HG03442 (cell line): Measurements from ENCODE around the gene CCDC141.
A peak's percentile ranks its signal among the peaks of the same experiment; 100 is the strongest.

Source experiments
- ATAC-seq: cut with Tn5 transposase; IDR thresholded peaks from one replicate; pipeline ENCODE4 v1.9.1; 2021; ENCODE audit warnings: mild to moderate bottlenecking, moderate library complexity; ENCODE audit not compliant: unreplicated experiment

The CCDC141 gene

DNA sequence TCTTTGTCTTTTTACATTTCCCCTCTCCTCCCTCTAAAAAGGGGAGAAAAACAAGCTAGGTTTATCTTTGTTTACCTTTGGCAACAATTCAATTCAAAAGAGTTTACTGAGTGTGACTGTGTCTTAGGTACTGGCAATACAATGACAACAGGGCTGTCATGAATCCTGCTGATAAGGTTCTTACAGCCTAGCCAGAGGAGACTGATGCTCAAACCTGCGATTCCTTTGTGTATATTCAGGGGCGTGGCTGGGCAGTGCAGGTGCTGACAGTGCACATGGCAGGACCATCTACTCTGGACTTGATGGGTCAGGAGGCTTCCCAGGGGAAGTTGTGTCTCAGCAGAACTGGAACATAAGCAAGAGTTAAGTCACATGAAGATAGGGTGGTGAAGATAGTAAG is 219.5 kb downstream of the CCDC141 start:
- ATAC-seq: no peak

DNA sequence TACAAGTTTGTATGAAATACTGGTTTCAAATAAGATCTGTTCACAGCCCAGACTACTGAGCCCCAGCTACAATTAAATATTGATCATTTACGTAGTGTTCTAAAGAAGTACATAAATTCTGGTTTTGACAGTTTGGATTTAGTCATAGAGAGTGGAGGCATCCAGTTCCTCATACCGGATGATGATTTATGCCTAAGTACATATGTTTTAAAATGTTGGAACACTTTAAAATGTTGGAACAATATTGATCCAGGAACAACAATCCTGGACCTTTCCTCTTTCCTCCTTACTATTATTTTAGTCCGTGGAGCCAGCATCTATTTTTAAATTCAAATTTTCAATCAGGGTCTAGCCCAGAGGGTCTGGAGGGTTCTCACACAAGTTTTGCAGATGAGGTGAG is 220.0 kb downstream of the CCDC141 start:
- ATAC-seq: no peak

DNA sequence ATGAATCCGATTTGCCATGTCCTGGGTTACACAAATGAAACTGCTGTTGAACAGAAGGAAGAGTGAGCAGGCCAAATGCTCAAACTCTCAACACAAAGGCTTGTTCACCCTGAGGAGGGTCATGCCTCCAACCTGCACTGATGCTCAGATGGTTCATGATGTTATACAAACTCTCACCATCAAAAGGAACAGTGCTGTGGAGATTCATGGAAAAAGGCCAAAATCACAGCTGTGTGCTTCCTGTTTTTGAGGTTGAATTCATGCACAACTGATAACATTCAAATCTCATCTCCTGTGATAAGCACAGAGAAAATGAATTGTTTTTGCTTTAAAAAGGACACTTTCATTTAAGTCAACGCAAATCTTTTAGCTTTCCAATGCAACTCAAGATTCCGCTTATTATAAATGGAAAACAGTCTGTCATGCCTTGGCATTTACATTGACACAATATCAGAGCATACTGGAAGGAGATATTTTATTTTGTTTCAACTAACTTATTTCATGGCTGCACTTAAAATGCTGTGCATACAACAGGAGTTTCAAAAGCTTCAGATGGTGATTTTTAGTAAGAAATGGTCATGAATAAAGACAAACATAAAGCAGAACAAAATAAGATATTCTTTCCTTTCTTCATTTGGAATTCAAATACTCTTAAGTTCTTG is 220.5 kb downstream of the CCDC141 start:
- no peak for ATAC-seq

DNA sequence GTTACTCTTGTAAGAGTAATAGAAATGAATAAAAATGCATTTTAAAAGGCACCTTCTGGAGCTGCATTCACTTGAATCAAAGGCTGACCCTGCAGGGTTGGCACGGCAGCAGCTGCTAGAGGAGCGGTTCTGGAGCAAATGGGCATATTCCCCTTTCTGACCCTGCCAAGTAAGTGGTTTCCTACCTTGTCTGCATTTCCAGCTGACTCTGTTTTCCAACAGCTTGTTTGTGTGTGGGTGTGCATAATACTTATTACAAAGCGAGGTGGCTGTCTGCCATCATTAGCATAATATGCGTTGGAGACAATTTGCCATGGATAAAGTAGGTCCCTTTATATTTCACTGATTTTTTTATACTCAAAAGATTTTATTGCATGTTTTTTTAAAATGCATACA is 221.5 kb downstream of the CCDC141 start:
- no peak for ATAC-seq

DNA sequence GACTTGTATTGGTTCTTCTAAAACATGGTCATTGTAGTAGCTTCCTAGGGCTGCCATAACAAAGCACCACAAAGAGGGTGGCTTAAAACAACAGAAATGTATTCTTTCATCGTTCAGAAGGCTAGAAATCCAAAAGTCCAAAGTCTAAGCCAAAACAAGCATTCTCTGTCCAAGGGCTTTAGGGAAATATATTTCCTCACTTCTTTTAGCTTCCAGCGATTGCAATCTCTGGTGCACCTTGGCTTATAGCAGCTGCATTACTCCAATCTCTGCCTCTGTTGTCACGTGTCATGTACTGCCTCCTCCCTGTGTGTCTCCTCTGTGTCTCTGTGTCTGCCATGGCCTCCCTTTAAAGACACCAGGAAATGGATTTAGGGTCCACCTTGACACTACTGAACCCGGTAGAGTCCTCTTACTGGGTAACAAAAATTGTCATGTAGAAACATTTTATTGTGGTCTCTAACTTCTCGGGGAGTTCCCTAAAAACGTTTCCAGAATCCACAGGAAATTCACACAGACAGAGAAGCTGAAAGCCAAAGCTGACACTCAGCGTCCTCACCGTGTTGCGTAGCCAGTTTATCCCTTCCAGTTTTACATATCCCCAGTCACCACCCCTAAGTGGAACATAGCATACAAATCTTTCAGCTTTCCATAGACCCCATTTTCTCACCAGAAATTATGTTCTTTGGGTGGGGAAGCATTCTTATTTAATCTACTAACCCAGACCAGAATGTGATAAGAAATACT is 222.0 kb downstream of the CCDC141 start:
- no peak for ATAC-seq

DNA sequence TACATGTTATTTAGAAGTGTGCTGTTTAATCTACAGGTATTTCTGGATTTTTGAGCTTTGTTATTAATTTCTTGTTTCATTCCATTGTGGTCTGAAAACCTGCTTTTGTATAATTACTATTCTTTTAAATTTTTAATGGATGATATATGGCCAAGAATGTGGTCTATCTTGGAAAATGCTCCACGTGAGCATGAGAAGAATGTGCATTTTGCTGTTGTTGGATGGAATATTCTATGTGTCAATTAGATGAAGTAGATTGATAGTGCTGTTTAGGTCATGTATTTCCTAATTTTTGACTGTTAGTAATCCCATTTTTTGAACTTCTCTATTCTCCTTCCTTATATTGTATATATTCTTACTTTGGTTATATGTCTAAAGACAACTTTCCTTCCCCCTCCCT is 222.8 kb downstream of the CCDC141 start:
- no peak for ATAC-seq

DNA sequence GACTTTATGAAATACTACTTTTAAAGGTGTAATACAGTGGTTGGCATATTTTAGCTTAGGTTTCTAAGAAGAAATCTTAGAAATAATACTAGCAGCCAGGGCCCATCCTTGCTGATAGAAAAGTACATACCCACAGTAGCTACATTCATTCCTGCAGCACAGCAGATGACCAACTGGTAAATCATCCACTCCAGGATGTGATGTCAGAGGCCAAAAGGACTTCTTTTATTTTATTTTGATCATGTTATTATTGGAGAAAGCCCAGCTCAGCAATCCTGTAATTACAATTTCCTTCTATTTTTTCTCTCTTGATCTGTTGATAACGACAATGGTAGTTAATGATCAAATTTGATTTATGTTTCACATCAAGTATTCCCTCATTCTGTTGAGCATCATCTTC is 224.8 kb downstream of the CCDC141 start:
- no peak for ATAC-seq

DNA sequence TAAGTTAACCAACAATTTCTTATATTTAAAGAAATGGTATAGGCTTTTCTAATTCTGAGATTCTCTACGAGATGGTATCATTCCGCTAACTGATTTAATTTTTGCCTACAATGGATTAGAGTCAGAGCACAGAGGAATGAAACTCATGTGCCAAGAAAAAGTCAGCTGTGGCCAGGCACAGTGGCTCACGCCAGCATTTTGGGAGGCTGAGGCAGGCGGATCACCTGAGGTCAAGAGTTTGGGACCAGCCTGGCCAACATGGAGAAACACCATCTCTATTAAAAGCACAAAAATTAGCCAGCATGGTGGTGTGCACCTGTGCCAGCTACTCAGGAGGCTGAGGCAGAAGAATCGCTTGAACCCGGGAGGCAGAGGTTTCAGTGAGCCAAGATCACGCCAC is 225.8 kb downstream of the CCDC141 start:
- no peak for ATAC-seq

DNA sequence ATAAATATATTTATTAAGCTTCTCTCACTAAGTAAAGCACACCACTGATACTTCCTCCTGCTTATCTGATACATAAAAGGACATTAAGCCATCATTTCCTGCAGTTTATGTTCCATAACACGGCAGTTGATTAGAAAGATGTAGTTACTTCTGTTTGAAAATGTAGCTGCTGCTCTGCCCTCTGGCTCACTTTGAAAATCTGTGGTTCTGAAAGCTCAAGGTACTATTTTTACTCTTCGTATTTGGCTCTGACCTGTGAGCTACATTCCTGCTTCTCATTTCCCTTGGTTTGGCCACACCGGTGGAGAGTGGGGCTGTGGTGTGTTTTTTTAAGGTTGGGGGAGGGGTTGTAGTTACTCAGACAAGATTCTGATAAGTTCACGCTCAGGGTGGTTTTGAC is 229.9 kb downstream of the CCDC141 start:
- ATAC-seq: peak; percentile 93

DNA sequence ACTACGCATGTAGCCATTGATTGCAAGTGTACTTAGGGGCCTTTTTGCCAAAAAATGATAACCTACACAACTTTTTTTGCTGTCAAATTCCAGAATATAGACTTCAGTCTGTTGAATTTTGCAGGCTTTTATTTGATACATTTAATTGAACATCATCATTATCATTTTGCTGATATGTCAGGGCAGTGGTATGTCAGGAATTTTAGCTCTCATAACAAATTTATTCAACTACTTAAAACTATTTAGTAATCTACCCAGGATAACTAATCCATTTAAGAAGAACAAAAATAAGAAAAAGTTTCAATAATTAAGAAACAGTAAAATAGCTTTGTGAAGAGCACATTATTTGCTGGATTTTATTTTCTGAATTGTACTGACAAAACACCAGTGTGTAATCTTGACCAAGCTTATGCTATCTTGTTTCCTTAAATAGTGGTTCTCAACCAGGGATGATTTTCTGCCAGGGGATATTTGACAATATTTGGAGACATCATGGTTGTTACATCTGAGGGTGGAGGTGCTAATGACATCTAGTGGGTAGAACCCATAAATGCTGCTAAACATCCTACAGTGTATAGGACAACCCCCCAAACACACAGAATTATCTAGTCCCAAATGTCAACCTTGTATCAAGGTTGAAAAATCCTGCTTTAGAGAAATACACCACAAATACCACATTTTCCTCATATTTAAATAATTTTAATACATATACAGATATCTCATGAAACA is 230.6 kb downstream of the CCDC141 start:
- peak; percentile 29 for ATAC-seq

DNA sequence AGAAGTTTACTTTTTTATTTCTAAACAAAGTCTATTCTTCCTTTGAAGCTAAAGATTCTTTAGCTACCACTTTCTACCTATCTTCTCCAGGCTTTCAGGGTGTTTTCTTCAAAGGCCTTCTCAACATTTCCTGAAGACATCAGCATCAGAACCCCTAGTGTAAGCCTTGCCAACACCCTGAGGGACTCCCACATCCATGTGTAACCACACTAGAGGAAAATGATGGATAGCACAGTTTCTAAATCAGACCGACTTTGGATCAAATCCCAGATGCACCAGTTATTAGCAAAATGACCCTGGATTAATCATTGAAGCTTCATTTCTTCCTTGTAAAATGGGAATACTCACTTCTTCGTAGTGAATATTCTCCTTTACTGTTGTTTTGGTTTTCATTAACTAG is 238.0 kb downstream of the CCDC141 start:
- no peak for ATAC-seq

DNA sequence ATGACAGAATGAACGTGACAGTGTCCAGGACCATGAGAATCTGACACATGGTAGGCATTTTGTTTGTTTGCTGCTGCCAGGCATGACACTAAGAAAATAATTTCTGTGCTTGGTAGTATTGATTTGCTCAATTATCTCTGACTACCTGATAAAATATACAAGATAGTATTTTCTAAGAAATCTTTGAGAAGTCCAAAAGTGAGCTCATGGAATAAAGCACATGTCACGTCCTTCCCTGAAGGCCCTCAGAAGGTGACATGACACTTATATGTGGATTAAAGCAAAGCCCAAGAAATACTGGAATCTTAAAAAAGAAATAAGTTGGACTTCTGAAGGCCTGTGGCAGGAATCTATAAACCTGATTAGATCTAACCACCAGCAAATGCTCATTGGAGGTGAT is 238.9 kb downstream of the CCDC141 start:
- ATAC-seq: no peak

DNA sequence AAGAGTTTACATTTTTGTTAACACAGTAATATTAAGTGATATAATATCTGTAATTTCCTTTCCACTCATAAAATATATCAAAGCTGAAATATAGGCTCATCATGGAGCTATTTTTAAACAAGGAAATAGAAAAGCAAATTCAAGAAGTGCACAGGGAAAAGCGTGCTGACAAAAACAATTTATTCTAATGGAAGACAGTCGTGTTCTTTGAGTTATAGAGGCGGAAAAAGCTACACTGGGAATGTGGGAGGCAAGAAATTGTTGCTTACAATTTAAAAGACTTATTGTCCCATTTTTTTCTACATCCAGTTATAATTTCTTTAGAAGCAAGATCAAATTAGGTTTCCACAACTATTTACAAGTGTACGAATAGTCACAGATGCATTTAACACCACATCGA is 239.5 kb downstream of the CCDC141 start:
- no peak for ATAC-seq

DNA sequence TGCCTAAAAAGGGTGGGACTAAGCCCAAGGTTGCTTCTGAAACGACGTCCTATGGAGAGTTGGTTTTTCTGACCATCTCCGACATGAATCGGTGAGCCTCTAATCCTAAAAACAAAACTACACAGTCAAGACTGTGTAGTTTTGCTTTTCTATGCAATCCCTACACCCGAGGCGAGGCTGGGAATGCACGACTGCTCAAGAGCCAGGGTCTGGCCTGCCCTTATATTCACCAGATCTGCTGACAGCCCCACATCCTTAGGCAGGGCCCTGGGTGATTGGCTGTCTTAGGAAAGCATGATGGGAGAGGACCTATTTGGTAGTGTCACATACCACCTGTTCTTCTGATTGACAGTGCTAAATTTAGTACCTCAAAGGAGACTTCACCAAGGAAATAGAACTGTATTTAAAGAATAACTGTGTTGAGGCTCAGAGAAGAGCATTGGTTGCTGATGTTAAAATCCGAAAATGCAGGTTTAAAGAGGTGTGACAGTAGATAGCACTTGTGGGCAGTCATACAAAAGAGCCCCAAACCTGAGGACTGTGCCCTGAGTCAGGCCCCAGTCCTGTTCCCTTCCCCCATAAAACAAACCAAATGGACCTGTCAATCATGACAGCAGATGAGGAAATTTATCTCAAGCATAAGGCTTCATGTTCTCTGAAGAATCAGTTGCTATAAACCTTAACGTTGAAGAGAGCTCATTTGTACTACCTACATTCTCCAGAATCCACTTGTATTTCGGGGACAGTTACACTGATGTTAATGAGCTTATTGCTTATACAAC is 242.5 kb downstream of the CCDC141 start, which contains the start of gene TTN:
TTN (minus strand) TSS at position 197 of the 782 bp plus-strand sequence. CDS start 2,781 bp downstream, outside the sequence.
- ATAC-seq: no peak

DNA sequence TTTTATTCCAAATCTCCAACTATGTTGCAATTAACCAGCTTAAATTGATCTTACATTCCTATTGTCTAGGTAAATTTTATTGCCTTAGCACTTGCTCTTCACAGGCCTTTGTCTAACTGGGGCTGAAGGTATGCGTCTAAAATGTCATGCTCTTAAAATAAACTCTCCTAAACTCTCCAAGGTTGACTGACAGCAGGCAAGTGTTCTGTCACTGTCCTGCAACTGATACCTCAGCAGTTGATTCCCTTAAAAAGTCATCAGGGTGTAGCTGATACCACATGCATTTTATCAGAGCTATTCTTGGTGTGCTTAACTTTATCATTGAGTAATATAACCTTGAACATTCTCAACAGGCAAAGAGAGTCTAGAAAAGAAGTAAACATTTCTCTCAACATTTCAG is 243.4 kb downstream of the CCDC141 start:
- ATAC-seq: no peak

DNA sequence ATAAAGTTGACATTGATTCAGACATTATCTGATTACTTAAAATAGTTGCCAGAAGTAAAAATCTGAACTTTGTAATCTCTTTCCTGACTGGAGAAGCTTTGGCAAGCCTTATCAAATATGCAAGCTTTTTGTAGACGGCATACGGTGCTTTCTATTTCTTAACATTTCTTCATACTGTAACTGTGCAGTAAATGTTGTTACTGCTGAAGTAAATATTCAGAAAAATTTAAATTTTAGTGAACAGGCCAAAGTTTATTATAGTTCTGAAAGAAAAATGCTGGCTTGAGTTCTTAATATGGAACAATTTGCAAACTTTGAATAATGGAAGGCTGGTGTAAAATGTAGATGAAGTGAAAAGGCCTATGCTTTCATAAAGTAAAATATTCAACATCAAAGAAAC is 244.5 kb downstream of the CCDC141 start:
- no peak for ATAC-seq

DNA sequence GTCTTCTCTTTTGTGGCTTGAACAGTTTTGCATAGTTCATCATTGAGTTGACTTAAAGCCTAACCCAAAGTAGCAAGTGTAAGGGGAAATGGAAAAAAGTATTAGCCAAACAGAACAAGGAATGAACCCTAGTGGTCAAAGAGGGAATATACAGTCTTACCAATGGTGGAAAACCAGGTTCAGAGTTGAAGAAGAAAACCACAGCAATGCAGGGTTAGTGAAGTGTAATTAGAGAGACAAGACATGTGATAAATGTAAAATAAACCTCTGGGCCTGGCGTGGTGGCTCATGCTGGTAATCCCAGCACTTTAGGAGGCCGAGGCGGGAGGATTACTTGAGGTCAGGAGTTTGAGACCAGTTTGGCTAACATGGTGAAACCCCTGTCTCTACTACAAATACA is 245.1 kb downstream of the CCDC141 start:
- ATAC-seq: peak; percentile 70

DNA sequence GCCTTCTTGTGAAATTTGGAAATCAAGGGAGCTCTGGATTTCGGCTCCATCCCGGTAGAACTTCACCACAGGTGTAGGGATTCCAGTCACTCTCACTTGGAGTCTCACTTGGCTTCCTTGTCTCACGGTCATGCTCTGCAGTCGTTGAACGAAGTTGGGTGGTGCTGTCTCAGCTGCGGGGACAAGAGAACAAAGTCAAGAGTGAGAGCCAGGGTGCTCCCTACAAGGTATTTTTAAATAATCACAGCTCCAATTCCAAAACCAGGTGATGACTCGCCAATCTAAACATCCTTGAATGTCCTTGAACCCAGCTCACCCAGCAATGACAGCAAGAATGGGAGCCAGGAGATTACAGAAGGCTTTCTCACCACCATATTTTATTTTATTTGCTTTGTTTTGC is 249.4 kb downstream of the CCDC141 start:
- no peak for ATAC-seq

DNA sequence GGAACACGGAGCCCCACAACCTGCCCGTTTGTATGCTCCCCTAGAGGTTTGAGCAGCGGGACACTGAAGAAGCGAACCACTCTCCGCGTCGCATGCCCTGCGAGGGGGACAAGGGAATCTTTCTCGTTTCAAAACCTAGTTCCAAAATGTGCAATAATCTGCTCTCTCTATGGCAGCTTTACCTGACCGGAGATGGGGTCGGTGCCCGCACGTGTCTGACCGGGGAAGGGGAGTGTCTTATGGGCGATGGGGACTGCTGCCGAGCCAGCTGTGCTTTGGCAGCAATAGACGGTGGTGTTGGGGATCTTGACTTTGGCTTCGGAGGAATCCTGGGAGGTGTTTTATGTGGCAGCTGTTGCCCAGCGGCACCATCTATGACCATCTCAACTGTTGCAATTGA is 250.6 kb downstream of the CCDC141 start:
- ATAC-seq: no peak

DNA sequence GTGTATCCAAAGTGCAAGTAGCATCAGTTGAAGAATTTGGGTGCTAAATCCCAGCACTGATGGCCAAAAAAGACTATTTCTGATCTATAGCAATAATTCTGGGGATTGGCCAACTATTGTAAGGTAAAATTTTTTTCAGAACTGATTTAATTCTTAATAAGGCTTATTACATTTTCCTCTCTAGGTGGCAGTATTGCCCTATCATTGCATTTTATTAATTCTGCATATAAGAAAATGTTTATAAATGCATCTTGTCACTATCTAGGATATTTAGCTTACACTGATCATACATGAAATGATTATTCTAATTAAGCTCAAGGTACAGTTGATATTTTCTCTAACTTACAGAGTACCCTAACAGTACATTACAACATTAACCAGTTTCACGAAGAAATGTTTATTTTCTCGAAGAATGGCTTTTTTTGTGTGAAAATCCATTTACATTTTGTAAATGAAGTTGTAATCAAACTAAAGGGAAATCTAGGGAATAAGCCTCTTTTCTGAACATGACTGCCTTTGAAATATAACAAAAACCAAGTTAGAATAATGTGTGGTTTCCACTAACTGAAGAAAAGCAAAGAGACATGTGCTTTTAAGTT is 253.8 kb downstream of the CCDC141 start:
- no peak for ATAC-seq

DNA sequence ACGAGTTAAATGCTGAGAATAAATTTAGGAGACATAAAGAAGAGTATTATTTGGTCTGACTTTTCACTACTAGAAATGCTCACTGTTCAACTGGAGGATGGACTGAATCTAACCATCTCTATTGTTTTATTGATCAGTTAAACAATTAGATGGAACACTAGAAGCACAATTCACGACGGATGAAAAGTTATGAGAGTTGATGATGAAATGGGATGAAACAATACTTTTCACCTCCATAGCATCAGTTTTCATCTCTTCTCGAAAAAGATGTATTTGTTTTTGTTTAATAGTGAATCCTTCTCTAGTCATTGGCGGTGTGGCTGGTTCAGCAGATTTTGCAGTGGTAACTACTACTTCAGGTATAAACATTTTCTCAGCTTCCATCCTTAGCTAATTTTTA is 262.0 kb downstream of the CCDC141 start:
- ATAC-seq: no peak
